CD4-positive, alpha-beta T cell treated with Interleukin-10 for 1 hour (primary cell): Measurements from ENCODE around the gene PDZRN4.
"Not testable (repeated sequence)": the region's sequence is repeated elsewhere in the genome, so short reads cannot be mapped to it uniquely, and the experiment has no call there.

Experiments used
- DNase-seq: peaks from one replicate; pipeline ENCODE4 v3.0.0-alpha.2; 2020

The PDZRN4 gene

GRCh38 chr12:41188058-41188840 lies at the start of gene PDZRN4:
Gene PDZRN4 (plus strand): TSS chr12:41188320.
- no peak for DNase-seq

- DNase-seq: no peak
These were observed 48.0 kb upstream of the PDZRN4 start for GRCh38 chr12:41140117-41140516.

GRCh38 chr12:41141104-41141503 lies 47.0 kb upstream of the PDZRN4 start:
- no peak for DNase-seq

- DNase-seq: no peak
These were observed 45.7 kb upstream of the PDZRN4 start for GRCh38 chr12:41142376-41142775.

- DNase-seq: no peak
These were observed 36.3 kb upstream of the PDZRN4 start for GRCh38 chr12:41151793-41152192.

GRCh38 chr12:41162461-41162860 lies 25.7 kb upstream of the PDZRN4 start:
- DNase-seq: no peak

- no peak for DNase-seq
These were observed 20.4 kb upstream of the PDZRN4 start for GRCh38 chr12:41167701-41168100.

GRCh38 chr12:41174602-41175001 lies 13.5 kb upstream of the PDZRN4 start:
- no peak for DNase-seq

- not testable (repeated sequence) for DNase-seq
These were observed 8.6 kb upstream of the PDZRN4 start for GRCh38 chr12:41179507-41179906.

GRCh38 chr12:41184864-41185263 lies 3.3 kb upstream of the PDZRN4 start:
- DNase-seq: no peak

- DNase-seq: no peak
These were observed 2.1 kb upstream of the PDZRN4 start for GRCh38 chr12:41186026-41186425.

GRCh38 chr12:41188841-41189394 lies 798 bp downstream of the PDZRN4 start:
- DNase-seq: no peak

GRCh38 chr12:41189395-41190251 lies 1.5 kb downstream of the PDZRN4 start:
- no peak for DNase-seq

GRCh38 chr12:41190338-41190737 lies 2.2 kb downstream of the PDZRN4 start:
- DNase-seq: no peak

GRCh38 chr12:41191549-41191948 lies 3.4 kb downstream of the PDZRN4 start:
- not testable (repeated sequence) for DNase-seq

GRCh38 chr12:41193311-41193710 lies 5.2 kb downstream of the PDZRN4 start:
- DNase-seq: no peak

GRCh38 chr12:41202051-41202450 lies 13.9 kb downstream of the PDZRN4 start:
- no peak for DNase-seq

- no peak for DNase-seq
These were observed 17.1 kb downstream of the PDZRN4 start for GRCh38 chr12:41205070-41205709.

- DNase-seq: no peak
These were observed 18.2 kb downstream of the PDZRN4 start for GRCh38 chr12:41206298-41206697.

GRCh38 chr12:41211448-41211847 lies 23.3 kb downstream of the PDZRN4 start:
- DNase-seq: no peak

GRCh38 chr12:41212625-41213024 lies 24.5 kb downstream of the PDZRN4 start:
- DNase-seq: no peak

GRCh38 chr12:41213107-41213506 lies 25.0 kb downstream of the PDZRN4 start:
- DNase-seq: no peak

GRCh38 chr12:41213648-41214047 lies 25.5 kb downstream of the PDZRN4 start:
- DNase-seq: no peak
